HuH-7 (cell line): ENCODE measurements around the gene MYO16.
"Not testable (repeated sequence)": the region's sequence is repeated elsewhere in the genome, so short reads cannot be mapped to it uniquely, and the experiment has no call there.

Source experiments
- DNase-seq: peaks from one replicate; pipeline ENCODE4 v3.0.0; 2011; ENCODE audit warnings: low spot score

Gene MYO16

DNA sequence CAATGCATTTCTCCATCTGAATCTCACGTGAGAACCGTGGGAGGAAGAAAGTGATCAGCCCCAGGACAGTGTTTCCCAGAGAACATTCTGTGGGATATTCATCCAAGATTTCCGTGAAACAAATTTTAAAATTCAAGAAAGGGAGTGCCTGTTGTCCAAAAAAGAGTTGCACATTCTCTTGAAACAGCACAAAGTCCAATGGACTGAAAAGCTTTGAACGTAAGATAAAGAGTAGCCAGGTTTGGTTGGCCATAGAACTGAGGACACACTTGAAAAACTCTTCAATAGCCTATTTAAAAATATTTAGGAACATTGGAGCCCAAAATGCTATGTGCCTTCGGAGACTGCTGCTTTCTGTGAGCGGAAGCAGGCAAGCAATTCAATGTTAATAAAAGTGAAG, 353.9 kb downstream of the MYO16 start:
- no peak for DNase-seq

DNA sequence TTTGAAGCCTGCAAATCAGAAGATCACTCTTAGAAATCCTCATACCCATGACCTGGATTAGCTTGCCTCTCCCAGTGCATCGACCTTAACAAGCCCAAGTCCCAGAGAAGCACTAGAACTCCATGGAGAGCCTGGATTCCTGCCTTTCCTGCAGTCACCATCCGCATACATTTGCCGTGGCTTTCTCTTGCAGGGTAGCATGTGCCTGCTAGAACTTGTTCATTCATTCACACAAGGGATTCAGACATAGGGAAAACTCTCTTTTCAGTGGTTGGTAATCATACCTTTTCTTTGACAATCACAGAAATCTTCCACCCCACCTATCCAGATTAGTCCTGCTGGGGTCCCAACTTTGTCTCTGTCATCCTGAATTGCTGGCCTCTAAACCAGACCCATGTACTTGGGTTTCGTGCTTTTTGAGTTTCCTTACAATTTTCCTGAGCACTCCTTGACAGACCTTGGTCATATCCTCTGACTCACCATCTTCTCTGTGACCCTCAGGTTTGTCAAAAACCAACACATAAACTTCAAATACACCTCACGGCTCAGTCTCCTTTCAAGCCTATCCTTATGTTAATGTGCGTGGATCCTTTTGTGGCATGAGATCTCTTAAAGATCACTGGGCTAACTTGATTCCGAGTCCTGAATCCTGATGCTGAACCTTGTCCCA, 355.0 kb downstream of the MYO16 start:
- DNase-seq: no peak

DNA sequence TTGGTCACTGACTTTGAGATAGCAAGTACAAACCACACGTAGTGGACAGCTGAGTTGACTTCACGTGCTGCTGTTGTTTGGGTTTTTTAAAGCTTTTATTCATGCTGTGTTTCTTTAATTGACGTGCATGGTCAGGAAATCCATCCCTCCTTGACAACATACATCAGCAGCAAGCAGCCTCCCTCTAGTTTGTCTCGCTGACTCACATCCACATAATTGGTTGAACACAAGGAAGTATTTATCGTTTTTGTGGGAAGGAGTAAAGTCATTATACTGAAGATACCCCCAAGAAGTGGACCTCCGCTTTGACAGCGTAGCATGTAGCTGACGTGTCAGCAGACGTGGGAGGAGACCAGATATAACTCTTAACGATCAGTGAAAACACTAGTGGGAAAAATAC, 355.8 kb downstream of the MYO16 start:
- no peak for DNase-seq

DNA sequence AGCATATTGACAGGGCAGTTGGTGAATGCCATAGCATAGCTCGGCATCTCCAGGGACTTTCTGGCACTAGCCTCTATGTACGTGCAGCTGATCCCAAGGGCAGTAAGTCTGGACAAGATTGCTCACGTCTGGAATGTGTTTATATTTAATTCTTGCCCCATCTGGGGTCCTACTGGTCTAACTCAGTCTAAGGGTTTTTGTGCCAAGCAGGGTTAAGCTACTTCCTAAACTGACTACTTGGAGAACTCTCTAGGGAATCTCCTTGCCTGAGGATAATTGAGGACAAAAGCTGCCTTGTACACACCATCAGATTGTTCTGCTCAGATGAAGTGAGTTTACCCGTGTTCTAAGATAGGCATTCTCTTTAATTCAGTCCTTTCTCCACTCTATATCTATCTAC, 358.1 kb downstream of the MYO16 start:
- DNase-seq: no peak

GRCh38 chr13:108987944-108988343, 358.5 kb downstream of the MYO16 start:
- no peak for DNase-seq

- DNase-seq: not testable (repeated sequence)
Measured at GRCh38 chr13:108991416-108991815, 362.0 kb downstream of the MYO16 start.

- DNase-seq: no peak
Measured at GRCh38 chr13:108993346-108993745, 363.9 kb downstream of the MYO16 start.

DNA sequence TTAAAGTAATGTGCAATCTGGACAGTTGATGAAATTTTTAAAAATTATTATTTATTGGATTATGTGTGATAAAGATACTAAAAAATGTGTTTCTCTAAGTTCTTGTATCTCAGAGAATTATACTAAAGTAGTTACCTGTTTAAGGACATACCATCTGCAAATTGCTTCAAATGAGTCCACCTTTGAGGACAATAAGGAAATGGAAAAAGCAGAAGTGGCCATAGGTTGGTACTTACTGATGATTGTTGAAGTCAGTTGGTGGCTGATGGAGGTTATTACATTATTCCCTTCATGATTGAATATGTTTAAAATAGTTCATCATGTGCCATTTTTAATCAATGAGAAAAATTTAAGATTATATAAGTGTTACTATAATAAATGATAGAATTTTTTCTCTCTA, 367.0 kb downstream of the MYO16 start:
- no peak for DNase-seq

- DNase-seq: no peak
Measured at GRCh38 chr13:109000207-109000606, 370.8 kb downstream of the MYO16 start.

- DNase-seq: no peak
Measured at GRCh38 chr13:109002934-109003333, 373.5 kb downstream of the MYO16 start.

DNA sequence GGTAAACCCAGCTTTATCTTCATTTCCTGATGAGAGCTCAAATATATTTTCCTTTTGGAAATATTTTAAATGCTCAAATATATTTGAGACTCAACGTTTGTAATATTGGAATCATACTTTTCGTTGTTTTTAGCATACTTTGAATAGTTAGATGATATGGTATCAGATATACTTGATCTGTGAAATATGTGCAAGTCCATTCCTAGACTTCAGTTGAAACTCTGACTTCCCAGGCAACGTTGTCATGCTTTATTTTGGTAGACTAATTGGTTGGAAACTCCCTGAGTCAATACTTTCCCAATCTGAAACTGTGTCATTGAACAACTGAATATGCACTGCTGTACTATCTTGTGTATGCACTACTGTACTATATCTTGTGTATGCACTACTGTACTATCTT, 378.5 kb downstream of the MYO16 start:
- DNase-seq: no peak

GRCh38 chr13:109009756-109010155, 380.3 kb downstream of the MYO16 start:
- no peak for DNase-seq

GRCh38 chr13:109010912-109011311, 381.5 kb downstream of the MYO16 start:
- DNase-seq: no peak

DNA sequence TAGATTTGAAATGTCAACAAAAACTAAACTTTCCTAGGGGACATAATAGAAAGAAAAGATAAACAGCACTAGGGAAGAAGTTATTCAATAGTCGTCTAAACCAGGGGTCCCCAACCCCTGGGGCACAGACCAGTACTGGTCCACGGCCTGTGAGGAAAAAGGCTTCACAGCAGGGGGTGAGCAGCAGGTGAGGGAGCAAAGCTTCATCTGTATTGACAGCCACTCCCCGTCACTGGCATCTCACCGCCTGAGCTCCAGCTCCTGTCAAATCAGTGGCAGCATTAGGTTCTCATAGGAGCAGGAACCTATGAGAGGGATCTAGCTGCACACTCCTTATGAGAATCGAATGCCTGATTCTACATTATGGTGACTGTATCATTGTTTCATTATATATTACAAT, 382.7 kb downstream of the MYO16 start:
- DNase-seq: no peak

DNA sequence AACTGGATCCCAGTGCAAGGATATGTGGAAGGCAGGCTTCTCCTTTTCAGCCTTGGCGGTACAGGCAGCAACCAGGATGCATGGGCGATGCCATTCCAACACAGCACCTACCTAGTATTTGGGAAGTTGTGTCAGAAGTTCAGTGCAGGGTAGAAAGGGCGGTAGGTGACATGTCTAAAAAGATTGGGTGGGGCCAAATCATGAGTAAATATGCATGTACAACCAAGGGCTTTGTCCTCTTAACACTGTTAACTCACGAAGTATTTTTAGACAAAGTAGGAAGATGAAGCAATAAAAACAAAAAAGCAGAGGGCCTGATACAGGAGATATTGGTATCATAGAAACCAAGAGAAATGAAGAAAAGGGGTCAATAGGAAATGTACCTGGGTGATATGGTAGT, 392.1 kb downstream of the MYO16 start:
- DNase-seq: no peak

DNA sequence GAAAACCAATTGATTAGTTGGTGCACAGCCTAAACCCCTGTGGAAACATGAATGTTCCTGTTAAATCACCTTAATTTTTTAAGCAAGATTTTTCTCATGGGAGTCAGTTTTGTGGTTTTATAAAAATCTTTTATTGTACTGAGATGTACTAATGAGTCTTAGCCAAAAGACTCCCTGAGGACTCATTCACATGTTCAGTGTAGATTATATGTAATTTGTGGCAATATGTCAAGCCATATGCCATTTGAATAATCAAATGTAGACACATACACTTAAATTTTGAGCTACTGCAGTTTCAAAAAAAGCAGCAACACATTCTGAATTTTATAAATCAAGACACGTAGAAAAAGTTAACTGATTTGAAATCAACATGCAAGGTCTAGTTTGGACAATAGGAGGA, 395.2 kb downstream of the MYO16 start:
- no peak for DNase-seq

DNA sequence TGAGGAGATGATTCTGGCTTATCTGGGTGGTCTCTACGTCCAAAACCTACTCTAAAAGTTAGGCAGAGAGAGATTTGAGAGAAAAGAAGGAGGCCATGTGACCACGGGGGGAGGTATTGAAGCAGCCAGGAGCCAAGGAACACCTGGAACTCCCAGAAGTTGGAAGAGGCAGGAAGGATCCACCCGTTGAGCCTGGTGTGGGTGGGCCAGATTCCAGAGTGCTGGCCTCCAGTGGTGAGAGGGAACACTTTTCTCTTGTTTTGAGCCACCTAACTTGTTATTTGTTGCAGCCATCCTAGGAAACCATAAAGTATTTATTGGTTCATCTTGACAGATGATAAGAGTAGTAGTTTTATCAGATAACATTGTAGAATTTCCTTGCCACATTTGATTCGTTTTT, 396.9 kb downstream of the MYO16 start:
- no peak for DNase-seq

DNA sequence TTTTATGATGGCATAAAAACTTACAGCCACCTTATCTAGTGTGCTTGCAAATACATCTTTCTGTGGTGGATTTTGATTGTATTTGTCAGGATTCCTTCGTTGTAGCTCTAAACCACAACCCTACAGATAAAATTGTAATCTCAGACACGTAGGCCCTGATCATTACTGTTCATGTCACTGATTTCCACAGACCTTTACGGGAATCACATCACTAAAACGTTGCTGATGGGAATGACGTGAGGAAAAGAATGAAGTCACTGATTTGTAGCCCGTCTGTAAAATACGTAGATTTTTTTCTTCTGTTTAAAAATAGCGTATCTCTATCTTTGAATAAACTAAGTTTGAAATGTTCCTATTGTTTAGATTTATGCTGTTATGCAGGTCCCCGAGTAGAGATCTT, 399.2 kb downstream of the MYO16 start:
- DNase-seq: no peak

- no peak for DNase-seq
Measured at GRCh38 chr13:109033090-109033489, 403.7 kb downstream of the MYO16 start.

DNA sequence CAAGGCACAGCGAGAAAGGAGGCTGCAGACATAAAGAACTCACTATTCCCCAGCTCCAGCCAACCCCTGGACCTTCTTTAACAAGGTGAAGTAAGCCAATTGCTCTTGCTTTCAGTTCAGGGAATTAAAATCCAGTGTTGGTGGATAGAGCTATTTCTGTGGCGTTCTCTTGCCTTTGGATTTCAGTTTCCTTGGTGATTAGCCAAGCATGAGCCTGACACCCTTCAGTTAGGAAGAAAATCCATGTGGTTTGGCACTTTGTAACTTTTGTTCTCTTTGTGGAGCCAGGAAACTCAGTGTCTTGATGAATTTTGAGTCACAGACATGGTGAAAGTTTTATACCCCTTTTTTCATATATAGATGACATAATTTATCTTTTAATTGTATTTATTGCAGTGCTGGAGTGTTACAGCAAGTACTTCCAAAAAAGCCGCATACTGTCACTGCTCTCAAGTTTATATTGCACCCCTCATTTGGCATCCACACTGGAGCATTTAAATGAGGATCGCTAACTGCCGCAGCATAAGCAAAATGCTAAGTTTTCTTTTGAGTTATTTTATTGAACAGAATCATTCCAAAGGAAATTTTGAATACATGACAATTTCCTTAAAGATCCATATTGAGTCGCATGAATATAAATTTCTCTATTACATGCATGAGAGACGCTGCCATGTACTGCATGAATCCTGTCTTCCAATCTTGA, 406.8 kb downstream of the MYO16 start:
- no peak for DNase-seq

GRCh38 chr13:109043636-109044035, 414.2 kb downstream of the MYO16 start:
- DNase-seq: no peak

- DNase-seq: no peak
Measured at GRCh38 chr13:109055850-109056249, 426.4 kb downstream of the MYO16 start.

DNA sequence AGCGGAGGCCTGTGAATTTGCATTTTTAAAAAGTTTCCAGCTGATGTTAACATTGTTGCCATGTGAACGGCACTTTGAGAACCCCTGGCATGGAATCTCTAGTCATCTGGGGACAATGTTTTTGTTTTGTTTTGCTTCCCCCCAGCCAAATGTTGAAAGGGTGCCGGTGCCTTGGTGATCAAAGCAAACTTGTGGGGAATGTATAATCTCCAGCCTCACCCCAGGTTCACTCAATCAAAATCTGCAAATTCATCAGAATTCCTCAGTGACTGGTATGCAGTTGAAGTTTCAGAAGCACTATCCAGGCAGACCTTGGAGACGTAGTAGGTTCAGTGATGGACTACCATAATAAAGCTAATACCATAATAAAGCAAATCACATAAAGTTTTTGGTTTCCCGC, 428.7 kb downstream of the MYO16 start:
- no peak for DNase-seq

DNA sequence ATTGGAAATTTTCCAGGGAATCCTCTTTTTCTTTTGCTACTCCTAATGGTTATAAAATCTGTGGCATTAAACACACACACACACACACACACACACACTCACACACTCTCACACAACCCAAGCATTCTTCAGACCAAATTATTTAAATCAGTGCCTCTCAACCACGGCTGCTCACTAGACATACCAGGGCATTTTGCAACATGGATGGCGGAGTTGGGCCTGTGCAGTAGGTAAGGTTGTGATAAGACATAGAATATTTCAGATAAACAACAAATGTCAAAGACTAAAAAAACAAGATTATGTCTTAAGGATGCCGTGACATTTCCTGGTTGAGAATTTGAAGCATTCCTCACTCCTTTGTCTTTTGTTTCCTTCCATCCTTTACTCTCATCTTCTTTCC, 443.1 kb downstream of the MYO16 start:
- no peak for DNase-seq
